GM19372 (cell line): ENCODE measurements around the gene RNF222.
"Not testable (repeated sequence)": the region's sequence is repeated elsewhere in the genome, so short reads cannot be mapped to it uniquely, and the experiment has no call there.

Experiments
- ATAC-seq: cut with Tn5 transposase; IDR thresholded peaks from one replicate; pipeline ENCODE4 v1.9.1; 2021; ENCODE audit warnings: mild to moderate bottlenecking, low read depth, moderate library complexity; ENCODE audit not compliant: unreplicated experiment

Gene RNF222

GRCh38 chr17:8413328-8413727 is 15.7 kb upstream of the RNF222 start:
- no peak for ATAC-seq

- ATAC-seq = no peak
These were observed 14.5 kb upstream of the RNF222 start for GRCh38 chr17:8412089-8412488.

DNA sequence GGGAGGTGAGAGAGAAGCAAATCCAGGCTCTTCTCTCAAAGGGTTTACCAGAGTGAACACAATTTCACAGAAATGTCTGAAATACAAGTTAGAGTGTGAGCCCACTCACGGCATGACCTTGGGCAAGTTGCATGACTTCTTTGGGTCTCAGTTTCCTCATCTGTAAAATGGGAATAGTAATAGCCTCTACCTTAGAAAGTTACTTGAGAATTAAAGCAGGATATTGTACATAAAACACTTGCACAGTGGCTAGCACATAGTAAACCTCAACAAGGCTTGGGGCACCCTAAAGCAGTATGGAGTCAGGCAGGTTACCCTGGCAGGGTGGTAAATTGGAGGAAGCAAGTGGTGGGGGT is 13.2 kb upstream of the RNF222 start:
- ATAC-seq = no peak

GRCh38 chr17:8409966-8410882 is 12.6 kb upstream of the RNF222 start:
- no peak for ATAC-seq

GRCh38 chr17:8408371-8408770 is 10.7 kb upstream of the RNF222 start:
- ATAC-seq = no peak

DNA sequence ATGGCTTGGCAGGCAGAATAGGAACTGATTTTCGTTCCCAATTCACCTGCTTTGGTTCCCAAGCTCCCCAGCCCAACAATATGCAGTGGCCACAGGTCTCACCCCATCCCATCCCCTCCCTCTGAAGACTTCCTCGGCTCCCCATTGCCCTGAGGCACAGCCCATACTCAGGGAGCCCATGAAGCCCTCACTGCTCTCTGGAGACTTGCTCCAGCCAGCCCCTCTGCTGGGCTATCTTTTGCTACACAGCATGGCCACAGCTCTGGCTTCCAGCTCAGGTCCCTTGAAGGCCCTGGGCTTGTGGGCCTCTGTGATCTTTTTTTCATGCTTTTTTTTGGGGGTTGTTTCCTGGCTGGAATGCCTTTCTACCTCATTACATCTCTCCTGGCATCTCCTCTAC is 8.5 kb upstream of the RNF222 start:
- no peak for ATAC-seq

- no peak for ATAC-seq
These were observed 7.9 kb upstream of the RNF222 start for GRCh38 chr17:8405499-8406016.

DNA sequence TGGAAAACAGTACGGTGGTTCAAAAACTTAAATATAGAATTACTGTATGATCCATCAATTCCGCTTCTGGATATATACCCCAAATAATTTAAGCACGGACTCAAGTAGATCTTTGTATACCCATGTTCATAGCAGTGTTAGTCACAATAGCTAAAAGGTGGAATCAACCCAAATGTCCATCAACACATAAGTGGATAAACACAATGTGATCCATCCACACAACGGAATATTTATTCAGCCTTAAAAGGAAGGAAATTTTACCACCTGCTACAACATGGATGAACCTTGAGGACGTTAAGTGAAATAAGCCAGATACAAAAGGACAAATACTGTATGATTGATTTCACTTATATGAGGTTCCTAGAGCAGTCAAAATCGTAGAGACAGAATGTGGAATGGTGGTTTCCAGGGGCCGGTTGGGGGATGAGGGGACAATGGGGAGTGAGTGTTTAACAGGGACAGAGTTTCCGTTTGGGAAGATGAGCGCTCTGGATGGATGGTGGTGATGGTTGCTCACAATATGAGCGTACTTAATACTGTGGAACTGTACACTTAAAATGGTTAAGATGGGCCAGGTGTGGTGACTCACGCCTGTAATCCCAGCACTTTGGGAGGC is 5.4 kb upstream of the RNF222 start:
- no peak for ATAC-seq

DNA sequence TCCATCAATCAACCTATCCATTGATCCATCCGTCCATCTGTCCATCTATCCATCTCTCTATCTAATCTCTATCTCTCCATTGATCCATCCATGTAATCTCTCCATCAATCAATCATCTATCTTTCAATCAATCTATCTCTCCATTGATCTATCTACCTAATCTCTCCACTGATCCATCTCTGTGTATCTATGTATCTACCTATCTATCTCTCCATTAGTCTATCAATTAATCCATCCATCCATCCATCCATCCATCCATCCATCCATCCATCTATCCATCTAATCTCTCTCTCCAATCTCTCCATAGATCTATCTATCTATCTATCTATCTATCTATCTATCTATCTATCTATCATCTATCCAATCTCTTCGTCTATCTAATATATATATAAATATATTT is 3.5 kb upstream of the RNF222 start:
- no peak for ATAC-seq

DNA sequence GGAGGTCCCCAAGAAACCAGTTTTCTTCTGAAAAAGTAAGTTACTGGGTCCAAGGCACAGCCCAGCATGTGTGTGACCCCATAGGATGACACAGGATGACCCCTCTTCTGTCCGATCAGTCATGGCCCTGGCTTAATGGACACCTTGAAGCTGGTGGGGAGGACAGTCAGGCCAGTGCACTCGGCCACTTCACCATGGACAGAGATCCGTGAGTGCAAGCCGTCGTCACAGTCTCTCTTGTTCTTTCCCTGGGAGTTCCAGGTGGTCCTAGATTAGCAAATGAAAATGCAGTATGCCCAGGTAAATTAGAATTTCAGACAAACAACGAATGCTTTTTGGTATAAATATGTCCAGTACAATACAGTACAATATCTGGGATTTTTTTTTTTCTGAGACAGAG is 1.4 kb upstream of the RNF222 start:
- ATAC-seq = no peak

GRCh38 chr17:8394497-8394896 is 3.1 kb downstream of the RNF222 start:
- ATAC-seq = not testable (repeated sequence)

DNA sequence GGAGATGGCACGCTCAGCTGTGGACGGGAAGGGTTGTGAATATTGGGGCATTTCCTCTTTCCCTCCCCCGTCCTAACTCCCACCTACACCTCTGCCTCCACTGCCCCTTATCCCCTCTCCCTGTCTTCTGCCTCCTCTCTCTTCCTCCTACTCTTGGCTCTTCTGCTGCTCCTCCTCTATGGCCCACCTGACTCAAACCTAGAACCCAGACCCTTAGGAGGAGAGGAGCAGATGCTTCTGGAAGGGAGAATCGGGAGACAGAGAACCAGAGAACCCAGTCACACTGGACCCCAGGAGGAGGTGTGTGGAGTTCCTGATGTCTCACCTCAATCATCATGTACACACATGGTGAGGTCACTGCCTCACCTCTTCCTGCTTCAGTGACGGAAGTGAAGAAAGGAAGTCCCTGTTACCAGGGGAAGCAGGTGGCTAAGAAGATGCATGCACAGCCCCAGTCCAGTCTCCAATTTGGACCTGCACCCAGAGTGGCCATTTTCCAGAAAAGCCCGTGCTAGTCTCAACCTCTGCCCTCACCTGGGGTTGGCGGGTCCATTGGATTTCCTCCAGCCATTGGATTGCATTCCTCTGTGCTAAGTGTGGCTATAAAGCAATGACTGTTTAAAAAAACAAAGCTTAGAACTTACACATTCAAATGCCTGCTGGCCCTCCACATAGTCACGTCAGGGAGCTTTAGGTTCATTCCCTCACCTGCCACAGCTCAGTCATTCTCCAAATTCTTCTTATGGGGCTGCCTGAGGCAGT is 4.0 kb downstream of the RNF222 start:
- ATAC-seq = no peak

DNA sequence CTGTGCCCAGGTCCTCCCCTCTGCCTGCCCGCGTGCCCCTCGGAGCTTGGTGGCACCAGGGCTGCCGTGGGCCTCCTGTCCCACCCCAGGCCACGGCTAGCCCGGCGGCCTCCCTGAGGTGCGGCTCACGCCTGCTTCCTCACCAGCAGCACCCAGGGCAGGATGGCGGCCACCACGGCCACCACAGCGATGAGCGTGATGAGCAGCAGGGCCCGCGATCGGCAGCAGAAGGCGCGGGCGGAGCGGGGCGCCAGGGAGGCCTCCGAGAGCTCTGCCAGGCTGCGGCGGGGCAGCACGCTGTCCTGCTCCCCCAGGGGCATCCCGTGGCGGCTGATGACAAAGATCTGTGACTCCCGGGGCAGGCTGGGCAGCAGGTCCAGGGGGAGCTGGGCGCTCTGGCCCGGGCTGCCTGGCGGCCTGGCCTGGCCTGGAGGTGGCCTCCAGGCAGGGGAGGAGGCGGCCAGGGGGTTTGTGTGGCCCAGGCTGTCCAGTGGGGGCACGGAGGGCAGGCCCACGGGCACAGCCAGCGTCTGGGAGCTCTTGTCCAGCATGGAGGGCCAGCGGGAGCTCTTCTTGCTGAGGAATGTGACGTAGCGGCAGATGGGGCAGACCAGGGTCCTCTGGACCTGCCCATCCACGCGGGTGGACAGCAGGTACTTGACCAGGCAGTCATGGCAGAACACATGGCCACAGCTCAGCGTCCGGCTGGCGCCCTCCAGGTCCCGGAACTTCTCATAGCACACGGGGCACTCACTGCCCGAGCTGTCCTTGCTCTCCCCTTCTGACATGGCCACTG is 4.8 kb downstream of the RNF222 start:
- no peak for ATAC-seq

DNA sequence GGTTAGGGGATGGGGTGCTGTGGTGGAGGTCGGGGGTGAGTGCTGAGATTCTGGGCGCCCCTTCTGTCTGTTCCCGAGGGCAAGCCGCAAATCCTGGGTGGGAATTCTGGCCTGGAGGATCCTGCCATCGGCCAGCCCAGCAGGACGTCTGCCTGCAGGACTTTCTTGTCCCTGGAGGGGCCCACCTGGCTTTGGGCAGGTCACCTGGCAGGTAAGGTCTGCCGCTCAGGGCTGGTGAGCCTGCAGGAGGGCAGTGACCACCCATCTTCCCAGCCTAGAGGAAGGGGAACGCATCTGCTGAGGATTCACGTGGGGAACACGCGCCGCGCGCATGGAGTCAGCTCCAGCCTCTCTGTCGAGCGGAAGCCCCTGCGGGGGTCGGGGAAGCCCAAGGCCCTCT is 5.4 kb downstream of the RNF222 start:
- no peak for ATAC-seq

DNA sequence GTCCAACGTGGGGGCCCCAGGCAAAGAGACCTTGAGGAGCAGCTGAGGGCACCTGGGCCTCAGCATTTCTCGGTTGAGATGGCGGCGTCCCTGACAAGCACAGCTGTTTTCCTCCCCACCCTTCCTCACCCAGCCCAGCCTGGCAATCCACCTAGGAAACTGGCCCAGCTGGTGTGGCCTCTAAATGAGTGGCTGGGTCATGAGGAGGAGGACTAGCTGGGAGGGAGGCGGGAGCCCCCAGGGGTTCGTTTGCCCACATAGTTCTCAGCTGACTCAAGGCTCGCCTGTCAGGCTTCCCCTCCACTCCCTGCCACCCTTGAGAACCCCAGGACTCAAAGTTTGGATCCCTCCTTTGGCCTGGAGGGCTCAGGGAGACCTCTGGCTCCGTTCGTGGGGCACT is 5.9 kb downstream of the RNF222 start:
- ATAC-seq = no peak

DNA sequence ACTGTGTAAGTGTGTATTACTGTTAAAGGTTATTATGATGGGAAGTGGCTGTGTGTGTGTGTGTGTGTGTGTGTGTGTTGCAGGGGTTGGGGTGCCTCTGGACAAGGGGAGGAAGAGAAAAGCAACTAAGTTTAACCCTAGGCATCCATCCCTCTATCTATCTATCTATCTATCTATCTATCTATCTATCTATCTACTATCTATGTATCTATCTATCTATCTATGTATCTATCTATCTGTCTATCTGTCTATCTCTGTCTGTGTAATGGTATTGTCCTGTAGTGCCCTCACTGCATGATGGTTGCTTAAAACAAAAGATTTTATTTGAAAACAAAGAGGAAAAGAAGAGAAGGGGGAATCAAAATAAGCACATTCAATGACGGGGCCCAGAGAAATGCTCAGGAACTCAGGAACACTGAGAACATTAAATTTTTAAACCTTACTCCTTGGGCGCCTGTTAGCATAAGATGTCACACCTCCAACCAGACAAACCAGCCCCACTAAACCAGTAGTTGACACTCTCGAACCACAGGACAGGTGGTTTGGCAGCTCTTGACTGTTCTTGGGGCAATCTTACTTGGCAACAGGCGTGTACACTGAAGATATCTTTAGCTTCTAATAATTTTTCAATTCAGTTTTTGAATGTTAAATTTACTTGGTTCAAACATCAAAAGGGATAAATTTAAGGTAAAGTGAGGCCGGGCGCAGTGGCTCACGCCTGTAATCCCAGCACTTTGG is 9.5 kb downstream of the RNF222 start:
- no peak for ATAC-seq

GRCh38 chr17:8386841-8387240 is 10.8 kb downstream of the RNF222 start:
- no peak for ATAC-seq

DNA sequence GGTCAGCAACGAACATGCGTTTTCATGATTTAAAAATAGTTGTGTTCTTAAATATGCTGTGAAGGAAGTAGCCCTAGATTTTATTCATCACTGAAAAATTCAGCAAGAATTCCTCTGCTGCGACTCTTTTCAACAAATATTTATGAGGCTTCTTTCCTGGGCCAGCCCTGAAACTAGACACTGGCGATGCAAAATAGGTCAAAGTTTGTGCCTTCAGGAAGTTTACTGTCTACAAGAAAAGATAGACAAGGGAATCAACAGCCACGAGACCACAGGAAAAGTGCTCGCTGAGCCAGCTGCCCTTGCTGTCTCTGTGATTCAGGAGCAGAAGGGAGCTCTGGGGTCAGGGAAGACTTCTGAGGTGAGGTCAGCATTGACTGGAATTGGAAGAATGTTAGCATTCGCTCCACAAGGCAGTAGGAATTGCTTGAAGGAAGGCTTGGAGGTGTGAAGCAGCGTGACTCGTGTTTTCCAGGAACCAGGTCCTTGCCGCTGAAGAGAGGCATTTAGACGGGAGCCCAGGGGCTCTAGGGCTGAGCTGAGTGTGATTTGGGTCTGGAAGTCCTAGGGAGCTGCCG is 12.7 kb downstream of the RNF222 start:
- no peak for ATAC-seq

DNA sequence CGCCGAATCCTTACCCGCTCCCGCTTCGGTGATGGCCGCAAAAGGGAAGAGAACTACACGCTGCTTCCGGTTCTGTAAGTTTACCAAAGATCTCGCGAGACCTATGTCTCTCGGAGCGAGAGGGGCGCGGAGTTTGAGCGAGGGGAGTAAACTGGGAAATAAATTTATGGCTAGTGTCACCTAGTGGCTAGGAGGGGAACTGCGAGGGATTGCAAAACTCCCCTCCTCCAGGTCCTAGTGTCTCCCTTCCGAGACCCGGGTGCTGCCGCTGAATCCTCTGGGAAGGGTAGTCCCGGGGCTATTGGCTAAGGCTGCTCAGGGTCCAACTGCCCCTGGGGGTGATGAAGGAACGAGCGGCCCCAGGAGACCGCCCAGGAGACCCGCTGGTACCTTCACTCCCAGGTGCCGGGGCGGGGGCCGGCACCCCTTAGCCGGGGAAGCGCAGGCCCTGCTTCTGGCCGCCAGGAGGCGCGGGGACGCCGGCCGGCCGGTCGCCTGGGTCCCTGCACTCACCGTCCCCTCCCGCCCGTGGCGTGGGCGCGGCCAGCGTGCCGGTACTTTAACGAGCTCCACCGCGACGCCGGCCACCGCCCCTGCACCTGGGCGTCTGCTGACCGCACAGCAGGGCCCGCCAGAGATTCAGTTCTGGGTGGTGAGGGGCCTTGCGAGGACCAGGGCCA is 14.3 kb downstream of the RNF222 start, which contains the start of gene RPL26:
RPL26 (minus strand) TSS at position 51 of the 680 bp plus-strand sequence. CDS start 883 bp downstream, outside the sequence.
- ATAC-seq = peak; percentile 81
